BE2C (cell line): ENCODE results near the gene SPOP.

Experiments
- DNase-seq: peaks from one replicate; pipeline ENCODE4 v3.0.0-alpha.2; 2020
- H3K27me3 ChIP-seq: fragments of 250-450 bp; sonication (Bioruptor Pico); 2 replicates; pipeline ENCODE4 v1.5.1; 2020; ENCODE audit warnings: mild to moderate bottlenecking
- H3K36me3 ChIP-seq: fragments of 250-450 bp; sonication (Bioruptor Pico); 2 replicates; pipeline ENCODE4 v1.5.1; 2020; ENCODE audit warnings: mild to moderate bottlenecking
- H3K4me1 ChIP-seq: fragments of 250-450 bp; sonication (Bioruptor Pico); 2 replicates; pipeline ENCODE4 v1.5.1; 2020
- H3K4me3 ChIP-seq: 2 replicates; pipeline ENCODE4 v1.5.1; 2011; ENCODE audit warnings: low read depth, low read length
- H3K9me3 ChIP-seq: fragments of 250-450 bp; sonication (Bioruptor Pico); 2 replicates; pipeline ENCODE4 v1.5.1; 2020
- CTCF ChIP-seq: IDR thresholded peaks from 2 replicates; pipeline ENCODE4 v1.5.1; 2012; ENCODE audit warnings: mild to moderate bottlenecking, low read depth, low read length

Gene SPOP

GRCh38 chr17:49580981-49581647 is 96.8 kb downstream of the SPOP start:
- Histone ChIP-seq H3K36me3 (no peaks in the 10 kb centered on the region), H3K4me1 (no peaks in the 10 kb centered on the region), H3K9me3 (no peaks in the 10 kb centered on the region), H3K27me3 (peaks cover 19% of the 10 kb centered on the region), H3K4me3 (no peak overlapping the region)
- TF ChIP-seq CTCF, result no peak
- DNase-seq, result no peak

GRCh38 chr17:49580055-49580721 is 97.7 kb downstream of the SPOP start:
- Histone ChIP-seq H3K4me1 (no peaks in the 10 kb centered on the region), H3K36me3 (no peaks in the 10 kb centered on the region), H3K27me3 (peaks cover 28% of the 10 kb centered on the region), H3K9me3 (no peaks in the 10 kb centered on the region), H3K4me3 (no peak overlapping the region)
- no peak for TF ChIP-seq CTCF
- no peak for DNase-seq

- Histone ChIP-seq H3K4me1 (no peaks in the 10 kb centered on the region), H3K9me3 (no peaks in the 10 kb centered on the region), H3K27me3 (peaks cover 35% of the 10 kb centered on the region), H3K4me3 (no peak overlapping the region), H3K36me3 (no peaks in the 10 kb centered on the region)
- no peak for TF ChIP-seq CTCF
- DNase-seq, result no peak
These were observed 98.4 kb downstream of the SPOP start for GRCh38 chr17:49579522-49579921.

- DNase-seq, result no peak
- H3K27me3 ChIP-seq, result peaks cover 40% of the 10 kb centered on the region
These were observed 98.9 kb downstream of the SPOP start for GRCh38 chr17:49578952-49579500.

GRCh38 chr17:49578414-49578813 is 99.5 kb downstream of the SPOP start:
- H3K27me3 ChIP-seq, result peaks cover 46% of the 10 kb centered on the region
- no peak for DNase-seq
- H3K9me3 ChIP-seq, result no peaks in the 10 kb centered on the region
- no peak overlapping the region for H3K4me3 ChIP-seq
- no peak for TF ChIP-seq CTCF
- no peaks in the 10 kb centered on the region for H3K4me1 ChIP-seq
- H3K36me3 ChIP-seq, result no peaks in the 10 kb centered on the region

More at GRCh38 chr17:49578952-49579500, 98.9 kb downstream of the SPOP start:
- Histone ChIP-seq H3K9me3 (no peaks in the 10 kb centered on the region), H3K4me3 (no peak overlapping the region), H3K36me3 (no peaks in the 10 kb centered on the region), H3K4me1 (no peaks in the 10 kb centered on the region)
- no peak for TF ChIP-seq CTCF

GRCh38 chr17:49577963-49578362 is 99.9 kb downstream of the SPOP start:
- no peak overlapping the region for H3K4me3 ChIP-seq
- no peaks in the 10 kb centered on the region for H3K36me3 ChIP-seq
- TF ChIP-seq CTCF, result no peak
- peaks cover 49% of the 10 kb centered on the region for H3K27me3 ChIP-seq
- no peaks in the 10 kb centered on the region for H3K9me3 ChIP-seq
- no peak for DNase-seq
- no peaks in the 10 kb centered on the region for H3K4me1 ChIP-seq
